ENCODE results near the gene RNF112. TPM values are rescaled to one million over a fixed set of nuclear protein-coding genes. Genes with fewer than 3 reads are reported as not detected.
"Not testable (repeated sequence)": the region's sequence is repeated elsewhere in the genome, so short reads cannot be mapped to it uniquely, and the experiment has no call there.

RNF112 gene
- total RNA-seq, 1 experiment from 2014 or later = 2.3 TPM

DNA sequence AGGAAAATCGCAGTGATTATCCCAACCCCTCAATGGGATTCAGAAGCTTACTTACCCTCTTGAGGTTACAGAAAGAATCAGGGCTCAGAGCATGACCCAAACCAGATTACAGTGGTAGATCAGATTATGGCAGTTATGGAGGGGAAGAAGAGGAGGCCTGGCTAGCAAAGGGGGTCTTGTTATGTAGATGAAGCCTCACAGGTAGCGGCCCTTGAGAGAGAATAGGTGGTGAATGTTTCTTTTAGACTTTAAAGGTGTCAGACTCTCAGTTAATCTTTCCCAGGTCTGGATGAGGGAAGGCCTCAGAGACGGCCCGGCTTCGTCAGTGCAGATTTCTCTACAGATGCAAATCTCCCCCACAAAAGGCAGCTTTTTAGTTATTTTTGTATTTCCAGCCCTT, 15.6 kb downstream of the RNF112 start:
- peak; percentile 40 for DNase-seq
- Histone ChIP-seq H3K27me3 (ENCODE audit: control insufficient read depth, insufficient read depth, low read length) (no peaks in the 10 kb centered on the region), H3K36me3 (replicated peaks; ENCODE audit: control insufficient read depth, insufficient read depth, low read length) (no peaks in the 10 kb centered on the region), H3K4me3 (ENCODE audit: insufficient read depth, low read depth, low read length) (no peak overlapping the region)

DNA sequence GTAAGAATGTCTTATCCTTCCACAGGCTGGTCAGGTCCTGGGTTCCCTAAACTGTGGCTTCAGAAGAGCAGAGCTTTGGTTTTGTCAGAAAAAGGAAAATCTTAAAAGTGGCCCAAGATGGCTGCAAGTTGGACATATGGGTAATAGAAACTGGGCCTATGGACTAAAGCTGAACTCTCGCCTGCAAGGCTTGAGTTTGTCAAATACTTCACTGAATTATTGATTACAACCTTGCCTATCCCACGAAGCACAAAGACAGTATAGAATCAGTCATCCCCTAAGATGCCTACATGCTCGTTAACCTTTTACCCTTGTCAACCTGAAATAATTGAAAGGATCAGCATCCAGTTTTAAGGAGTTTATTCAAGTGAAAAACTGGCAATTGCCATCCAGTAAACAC, 20.7 kb downstream of the RNF112 start:
- Histone ChIP-seq H3K27me3 (ENCODE audit: control insufficient read depth, insufficient read depth, low read length) (no peaks in the 10 kb centered on the region), H3K36me3 (replicated peaks; ENCODE audit: control insufficient read depth, insufficient read depth, low read length) (no peaks in the 10 kb centered on the region), H3K4me3 (ENCODE audit: insufficient read depth, low read depth, low read length) (no peak overlapping the region)
- no peak for DNase-seq

DNA sequence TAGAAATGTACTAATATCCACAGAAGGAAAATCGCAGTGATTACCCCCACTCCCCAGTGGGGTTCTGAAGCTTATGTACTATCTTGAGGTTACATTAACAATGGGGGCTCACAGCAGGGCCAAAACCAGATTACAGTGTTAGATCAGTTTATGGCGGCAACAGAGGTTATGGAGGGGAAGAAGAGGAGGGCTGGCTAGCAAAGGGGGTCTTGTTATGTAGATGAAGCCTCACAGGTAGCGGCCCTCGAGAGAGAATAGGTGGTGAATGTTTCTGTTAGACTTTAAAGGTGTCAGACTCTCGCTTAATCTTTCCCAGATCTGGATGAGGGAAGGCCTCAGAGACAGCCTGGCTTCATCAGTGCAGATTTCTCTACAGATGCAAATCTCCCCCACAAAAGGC, 22.2 kb downstream of the RNF112 start:
- H3K36me3 ChIP-seq (replicated peaks; ENCODE audit: control insufficient read depth, insufficient read depth, low read length) = no peaks in the 10 kb centered on the region
- no peak overlapping the region for H3K4me3 ChIP-seq (ENCODE audit: insufficient read depth, low read depth, low read length)
- H3K27me3 ChIP-seq (ENCODE audit: control insufficient read depth, insufficient read depth, low read length) = no peaks in the 10 kb centered on the region
- DNase-seq = no peak

DNA sequence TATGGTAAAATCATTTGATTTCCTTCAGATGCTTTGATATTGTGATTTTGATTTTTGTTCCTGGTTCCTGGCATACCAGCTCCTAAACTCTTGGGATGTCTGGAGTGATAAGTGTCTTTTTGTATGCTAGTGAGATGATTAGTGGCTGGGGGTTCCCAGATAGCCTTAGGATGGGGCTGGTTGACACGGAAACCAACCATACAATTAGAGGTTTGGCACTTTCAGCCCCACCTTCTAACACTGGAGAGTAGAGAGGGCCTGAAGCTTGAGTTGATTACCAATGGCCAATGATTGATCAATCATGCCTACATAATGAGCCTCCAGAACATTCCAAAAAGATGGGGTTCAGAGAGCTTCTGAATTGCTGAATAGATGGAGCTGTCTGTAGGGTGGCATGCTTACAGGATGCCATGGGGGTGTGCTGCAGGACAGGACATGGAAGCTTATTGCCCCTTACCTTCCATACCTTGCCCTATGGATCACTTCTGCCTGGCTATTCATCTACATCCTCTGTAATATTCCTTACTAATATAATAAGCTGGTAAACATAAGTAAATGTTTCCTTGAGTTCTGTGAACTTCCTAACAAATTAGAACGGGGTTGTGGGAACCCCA, 22.8 kb downstream of the RNF112 start:
- no peak for DNase-seq
- Histone ChIP-seq H3K27me3 (ENCODE audit: control insufficient read depth, insufficient read depth, low read length) (no peaks in the 10 kb centered on the region), H3K36me3 (replicated peaks; ENCODE audit: control insufficient read depth, insufficient read depth, low read length) (no peaks in the 10 kb centered on the region), H3K4me3 (ENCODE audit: insufficient read depth, low read depth, low read length) (no peak overlapping the region)

DNA sequence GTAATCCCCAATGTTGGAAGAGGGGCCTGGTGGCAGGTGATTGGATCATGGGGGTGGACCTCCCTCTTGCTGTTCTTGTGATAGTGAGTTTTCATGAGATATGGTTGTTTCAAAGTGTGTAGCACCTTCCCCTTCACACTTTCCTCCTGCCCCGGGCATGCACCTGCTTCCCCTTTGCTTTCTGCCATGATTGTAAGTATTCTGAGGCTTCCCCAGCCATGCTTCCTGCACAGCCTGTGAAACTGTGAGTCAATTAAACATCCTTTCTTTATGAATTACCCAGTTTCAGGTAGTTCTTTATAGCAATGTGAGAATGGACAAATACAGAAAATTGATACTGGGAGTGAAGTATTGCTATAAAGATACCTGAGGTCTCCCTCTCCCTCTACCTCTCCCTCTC, 29.4 kb downstream of the RNF112 start:
- Histone ChIP-seq H3K36me3 (replicated peaks; ENCODE audit: control insufficient read depth, insufficient read depth, low read length) (no peaks in the 10 kb centered on the region), H3K4me3 (ENCODE audit: insufficient read depth, low read depth, low read length) (no peak overlapping the region), H3K27me3 (ENCODE audit: control insufficient read depth, insufficient read depth, low read length) (no peaks in the 10 kb centered on the region)
- no peak for DNase-seq

DNA sequence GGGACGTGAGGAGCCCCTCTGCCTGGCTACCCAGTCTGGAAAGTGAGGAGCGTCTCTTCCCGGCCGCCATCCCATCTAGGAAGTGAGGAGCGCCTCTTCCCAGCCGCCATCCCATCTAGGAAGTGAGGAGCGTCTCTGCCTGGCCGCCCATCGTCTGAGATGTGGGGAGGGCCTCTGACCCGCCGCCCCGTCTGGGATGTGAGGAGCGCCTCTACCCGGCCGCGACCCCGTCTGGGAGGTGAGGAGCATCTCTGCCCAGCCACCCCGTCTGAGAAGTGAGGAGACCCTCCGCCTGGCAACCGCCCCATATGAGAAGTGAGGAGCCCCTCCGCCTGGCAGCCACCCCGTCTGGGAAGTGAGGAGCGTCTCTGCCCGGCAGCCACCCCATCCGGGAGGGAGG, 30.3 kb downstream of the RNF112 start:
- H3K36me3 ChIP-seq (replicated peaks; ENCODE audit: control insufficient read depth, insufficient read depth, low read length); H3K27me3 ChIP-seq (ENCODE audit: control insufficient read depth, insufficient read depth, low read length); DNase-seq; H3K4me3 ChIP-seq (ENCODE audit: insufficient read depth, low read depth, low read length): not testable (repeated sequence)

DNA sequence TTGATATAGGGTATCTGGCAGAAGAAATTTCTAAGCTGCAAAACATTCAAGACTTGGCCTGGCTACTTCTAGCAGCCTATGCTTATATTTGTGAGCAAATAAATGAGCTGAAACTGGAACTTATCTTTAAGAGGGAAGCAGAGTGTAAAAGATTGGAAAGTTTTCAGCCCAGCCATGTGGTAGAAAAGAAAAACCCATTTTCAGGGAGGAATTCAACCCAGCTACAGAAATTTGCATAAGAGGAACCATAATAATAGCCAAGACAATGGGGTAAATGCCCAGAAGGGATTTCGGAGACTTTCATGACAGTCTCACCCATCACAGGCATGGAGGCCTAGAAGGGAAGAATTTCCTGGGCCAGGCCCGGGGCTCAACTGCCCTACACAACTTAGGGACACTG, 31.7 kb downstream of the RNF112 start:
- Histone ChIP-seq H3K4me3 (ENCODE audit: insufficient read depth, low read depth, low read length) (no peak overlapping the region), H3K36me3 (replicated peaks; ENCODE audit: control insufficient read depth, insufficient read depth, low read length) (no peaks in the 10 kb centered on the region), H3K27me3 (ENCODE audit: control insufficient read depth, insufficient read depth, low read length) (no peaks in the 10 kb centered on the region)
- no peak for DNase-seq

DNA sequence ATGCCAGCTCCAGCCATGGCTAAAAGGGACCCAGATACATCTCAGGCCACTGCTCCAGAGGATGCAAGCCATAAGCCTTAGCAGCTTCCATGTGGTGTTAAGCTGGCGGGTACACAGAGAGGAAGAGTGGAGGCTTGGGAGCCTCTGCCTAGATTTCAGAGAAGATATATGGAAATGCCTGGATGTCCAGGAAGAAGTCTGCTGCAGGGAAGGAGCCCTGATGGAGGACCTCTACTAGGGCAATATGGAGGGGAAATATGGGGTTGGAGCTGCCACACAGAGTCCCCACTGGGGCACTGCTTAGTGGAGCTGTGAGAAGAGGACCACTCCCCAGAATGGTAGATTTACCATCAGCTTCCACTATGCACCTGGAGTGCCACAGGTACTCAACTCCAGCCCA, 32.1 kb downstream of the RNF112 start:
- no peaks in the 10 kb centered on the region for H3K27me3 ChIP-seq (ENCODE audit: control insufficient read depth, insufficient read depth, low read length)
- H3K4me3 ChIP-seq (ENCODE audit: insufficient read depth, low read depth, low read length) = no peak overlapping the region
- no peaks in the 10 kb centered on the region for H3K36me3 ChIP-seq (replicated peaks; ENCODE audit: control insufficient read depth, insufficient read depth, low read length)
- no peak for DNase-seq

DNA sequence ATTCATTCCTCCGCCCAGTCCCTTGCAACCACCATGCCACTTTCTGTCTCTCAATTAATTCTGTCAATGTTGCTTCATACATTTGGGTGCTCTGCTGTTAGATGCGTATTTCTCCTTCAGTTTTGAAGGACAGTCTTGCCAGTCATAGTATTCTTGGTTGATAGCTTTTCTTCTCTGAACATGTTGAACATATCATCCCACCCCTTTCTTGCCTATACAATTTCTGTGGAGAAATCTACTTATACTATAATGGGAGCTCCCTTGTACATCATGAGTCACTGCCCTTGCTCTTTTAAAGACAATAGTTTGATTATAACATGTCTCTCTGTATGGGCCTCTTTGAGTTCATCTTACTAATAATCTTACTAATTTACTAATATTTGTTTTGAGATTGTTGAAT, 34.1 kb downstream of the RNF112 start:
- no peak overlapping the region for H3K4me3 ChIP-seq (ENCODE audit: insufficient read depth, low read depth, low read length)
- H3K36me3 ChIP-seq (replicated peaks; ENCODE audit: control insufficient read depth, insufficient read depth, low read length) = no peaks in the 10 kb centered on the region

DNA sequence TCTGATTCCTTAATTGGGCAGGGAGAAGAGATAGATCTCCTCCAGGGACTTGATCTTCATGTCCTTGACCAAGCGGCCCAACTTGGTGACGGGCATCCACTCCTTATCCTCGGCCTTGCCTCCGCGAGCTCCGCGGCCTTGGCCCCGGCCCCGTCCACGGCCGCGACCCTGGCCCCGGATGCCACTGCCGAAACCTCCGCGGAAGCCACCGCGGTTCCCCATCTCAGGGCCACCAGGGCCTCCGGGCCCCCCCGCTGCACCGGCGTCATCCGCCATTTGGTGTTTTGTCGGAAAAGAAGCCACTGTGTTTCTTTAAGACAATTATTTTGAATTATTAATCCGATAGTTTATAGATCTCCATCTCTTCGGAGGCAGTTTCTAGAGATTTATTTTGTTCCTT, 35.5 kb downstream of the RNF112 start:
- DNase-seq = peak; percentile 32
- not testable (repeated sequence) for H3K27me3 ChIP-seq (ENCODE audit: control insufficient read depth, insufficient read depth, low read length); H3K36me3 ChIP-seq (replicated peaks; ENCODE audit: control insufficient read depth, insufficient read depth, low read length); H3K4me3 ChIP-seq (ENCODE audit: insufficient read depth, low read depth, low read length)

More for the DNA sequence above, 34.1 kb downstream of the RNF112 start:
- H3K27me3 ChIP-seq (ENCODE audit: control insufficient read depth, insufficient read depth, low read length) = no peaks in the 10 kb centered on the region
- DNase-seq = no peak

DNA sequence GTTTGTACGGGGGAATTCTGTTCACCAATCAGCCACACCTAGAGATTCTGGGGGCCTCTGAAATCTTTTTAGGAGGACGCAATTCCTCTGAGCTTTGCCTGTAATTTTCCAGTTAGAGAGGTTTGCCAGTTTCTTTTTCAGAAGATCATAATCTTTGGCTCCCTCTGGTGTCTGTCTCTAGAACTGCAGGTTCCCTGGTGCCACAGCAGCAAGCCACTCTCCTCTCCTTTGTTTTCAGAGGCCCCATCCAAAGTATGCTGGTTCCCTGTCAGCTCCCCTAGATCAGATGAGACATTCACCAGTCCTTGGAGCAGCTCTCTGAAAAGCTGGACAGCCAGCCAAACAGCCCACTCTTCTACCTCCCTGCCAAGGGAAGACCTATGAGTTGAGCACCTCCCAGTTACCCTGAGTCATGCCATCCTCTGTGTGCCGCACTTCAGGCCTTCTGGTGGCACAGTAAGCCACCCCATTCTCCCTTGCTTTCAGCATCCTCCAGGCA, 36.1 kb downstream of the RNF112 start:
- peak; percentile 91 for DNase-seq
- no peaks in the 10 kb centered on the region for H3K27me3 ChIP-seq (ENCODE audit: control insufficient read depth, insufficient read depth, low read length)
- H3K36me3 ChIP-seq (replicated peaks; ENCODE audit: control insufficient read depth, insufficient read depth, low read length) = no peaks in the 10 kb centered on the region
- H3K4me3 ChIP-seq (ENCODE audit: insufficient read depth, low read depth, low read length) = no peak overlapping the region

DNA sequence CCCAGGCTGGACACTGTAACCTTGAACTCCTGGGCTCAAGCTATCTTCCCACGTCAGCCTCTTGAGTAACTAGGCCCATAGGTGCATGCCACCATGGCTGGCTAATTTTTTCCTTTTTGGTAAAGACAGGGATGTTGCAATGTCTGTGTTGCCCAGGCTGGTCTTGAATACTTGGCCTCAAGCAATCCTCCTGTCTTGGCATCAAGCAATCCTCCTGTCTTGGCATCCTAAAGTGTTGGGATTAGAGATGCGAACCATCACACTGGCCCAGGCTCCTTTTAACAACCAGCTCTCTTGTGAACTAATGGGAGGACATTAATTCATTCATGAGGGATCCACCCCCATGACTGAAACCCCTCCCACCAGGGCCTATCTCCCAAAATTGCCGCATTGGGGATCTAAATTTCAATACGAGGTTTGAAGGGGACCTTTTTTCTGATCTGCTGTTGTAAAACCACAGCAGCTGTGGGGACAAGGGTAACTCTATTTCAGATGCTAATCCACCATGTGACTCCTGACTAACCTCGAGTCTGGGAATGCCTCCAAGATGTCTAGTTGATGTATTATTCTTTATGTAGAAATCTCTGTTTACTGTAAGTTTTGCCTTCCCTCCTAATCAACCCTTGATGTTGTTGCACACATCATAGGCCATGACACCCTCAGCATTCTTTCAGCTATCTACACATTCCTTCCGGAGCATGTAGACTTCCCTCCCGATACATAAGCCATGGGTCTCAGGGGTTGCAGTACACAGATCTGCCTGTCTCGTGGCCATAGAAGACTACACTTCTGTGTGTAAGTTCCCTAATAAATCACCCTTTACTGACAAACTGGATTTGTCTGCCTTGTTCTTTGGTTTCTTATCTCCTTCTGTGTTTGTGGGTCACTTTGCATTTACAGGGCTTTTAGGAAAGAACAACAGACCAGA, 37.6 kb downstream of the RNF112 start:
- DNase-seq = no peak
- H3K27me3 ChIP-seq (ENCODE audit: control insufficient read depth, insufficient read depth, low read length) = no peaks in the 10 kb centered on the region
- no peaks in the 10 kb centered on the region for H3K36me3 ChIP-seq (replicated peaks; ENCODE audit: control insufficient read depth, insufficient read depth, low read length)
- H3K4me3 ChIP-seq (ENCODE audit: insufficient read depth, low read depth, low read length) = no peak overlapping the region

DNA sequence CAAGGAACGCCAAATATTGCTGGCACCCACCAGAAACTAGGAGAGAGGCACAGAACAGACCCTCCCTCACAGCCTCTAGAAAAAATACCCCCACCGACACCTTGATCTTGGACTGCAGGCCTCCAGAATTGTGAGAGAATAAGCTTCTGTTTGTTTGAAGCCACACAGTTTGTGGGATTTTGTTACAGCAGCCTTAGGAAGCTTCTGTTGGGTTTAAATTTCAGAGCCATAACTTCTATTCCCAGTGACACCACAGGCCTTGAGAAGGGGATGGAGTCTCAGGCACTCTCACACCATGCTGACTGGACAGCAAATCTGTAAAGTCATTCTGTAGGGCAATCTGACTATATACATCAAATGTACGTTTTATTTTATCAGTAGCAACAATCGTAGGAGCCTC, 38.6 kb downstream of the RNF112 start:
- Histone ChIP-seq H3K4me3 (ENCODE audit: insufficient read depth, low read depth, low read length) (no peak overlapping the region), H3K36me3 (replicated peaks; ENCODE audit: control insufficient read depth, insufficient read depth, low read length) (no peaks in the 10 kb centered on the region), H3K27me3 (ENCODE audit: control insufficient read depth, insufficient read depth, low read length) (no peaks in the 10 kb centered on the region)
- DNase-seq = no peak

DNA sequence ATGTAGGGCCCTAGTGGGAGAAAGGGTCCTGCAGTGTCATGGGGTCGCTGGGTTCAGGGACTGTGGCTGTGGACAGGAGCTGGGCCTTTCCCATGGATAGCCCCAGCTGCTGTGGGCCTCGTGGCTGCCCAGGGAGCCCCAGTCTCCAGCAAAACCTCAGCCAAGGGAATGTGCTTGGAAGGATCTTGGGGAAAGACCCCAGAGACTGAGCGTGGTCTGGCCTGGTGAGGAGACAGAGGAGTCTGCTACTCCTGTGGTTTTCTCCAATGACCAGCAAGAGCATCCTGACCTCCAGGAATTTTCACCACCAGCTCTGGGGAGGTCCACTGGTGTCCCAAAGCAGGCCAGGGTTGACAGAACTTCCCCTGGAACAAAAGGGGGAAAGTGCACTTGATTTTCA, 42.3 kb downstream of the RNF112 start:
- H3K36me3 ChIP-seq (replicated peaks; ENCODE audit: control insufficient read depth, insufficient read depth, low read length) = no peaks in the 10 kb centered on the region
- H3K4me3 ChIP-seq (ENCODE audit: insufficient read depth, low read depth, low read length) = no peak overlapping the region
- no peaks in the 10 kb centered on the region for H3K27me3 ChIP-seq (ENCODE audit: control insufficient read depth, insufficient read depth, low read length)
- no peak for DNase-seq

DNA sequence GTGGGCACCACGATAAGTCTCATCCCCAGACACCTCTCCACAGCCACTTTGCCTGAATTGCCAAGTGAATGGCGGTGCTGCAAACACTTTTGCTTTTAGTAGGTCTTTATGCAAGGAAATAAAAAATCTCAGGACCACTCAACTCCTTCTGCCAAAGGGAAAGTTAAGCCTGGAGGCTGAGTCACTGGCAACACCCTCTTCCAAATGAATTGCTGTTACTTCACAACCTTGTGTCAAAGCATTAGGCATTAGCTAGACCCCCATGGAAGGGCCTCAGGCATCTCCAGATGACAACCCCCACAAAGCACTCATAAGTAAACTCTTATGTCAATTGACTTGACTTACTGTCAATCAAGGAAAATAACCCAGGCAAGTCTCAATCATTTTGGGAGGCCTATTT, 43.0 kb downstream of the RNF112 start:
- Histone ChIP-seq H3K36me3 (replicated peaks; ENCODE audit: control insufficient read depth, insufficient read depth, low read length) (no peaks in the 10 kb centered on the region), H3K4me3 (ENCODE audit: insufficient read depth, low read depth, low read length) (no peak overlapping the region), H3K27me3 (ENCODE audit: control insufficient read depth, insufficient read depth, low read length) (no peaks in the 10 kb centered on the region)
- no peak for DNase-seq
